Prostate gland (tissue), 2 donors: ENCODE data around the gene BCL11B. TPM values are rescaled to one million over a fixed set of nuclear protein-coding genes. Genes with fewer than 3 reads are reported as not detected.

ENCODE experiments used
- DNase-seq: peaks from one replicate; pipeline ENCODE4 v3.0.0-alpha.2; 2019; ENCODE audit warnings: low spot score
- H3K27ac ChIP-seq, 2 donors: fragments of 200-600 bp; sonication (generic); 2 replicates each; pipeline ENCODE4 v1.5.1; 2017 to 2019
- H3K27me3 ChIP-seq: fragments of 200-600 bp; sonication (generic); replicated peaks from 2 replicates; pipeline ENCODE4 v1.5.1; 2019; ENCODE audit not compliant: insufficient read depth
- H3K36me3 ChIP-seq, 2 donors: fragments of 200-600 bp; sonication (generic); 1 replicate in 1 of 2; 2 replicates in 1 of 2; pipeline versions ENCODE4 v1.5.1 to v1.8.1; 2017 to 2019
- H3K4me1 ChIP-seq: fragments of 200-600 bp; sonication (generic); replicated peaks from 2 replicates; pipeline ENCODE4 v1.5.1; 2019
- H3K4me3 ChIP-seq, 2 donors: fragments of 200-600 bp; sonication (generic); 2 replicates each; pipeline ENCODE4 v1.5.1; 2017 to 2019
- H3K9me3 ChIP-seq: fragments of 200-600 bp; sonication (generic); 2 replicates; pipeline ENCODE4 v1.5.1; 2017
- CTCF ChIP-seq, 4 experiments: fragments of 200-600 bp in 2 of 4; fragments of 450-650 bp in 2 of 4; sonication (generic) in 2 of 4; IDR thresholded peaks; 1 replicate in 3 of 4; 2 replicates in 1 of 4; pipeline ENCODE4 v1.5.1; 2016 to 2019; ENCODE audit warnings: antibody characterized with exemption in 4 of 4, mild to moderate bottlenecking in 2 of 4, moderate library complexity in 2 of 4
- POLR2A ChIP-seq: fragments of 450-650 bp; IDR thresholded peaks from one replicate; pipeline ENCODE4 v1.6.1; 2016; ENCODE audit warnings: antibody characterized with exemption, mild to moderate bottlenecking
- POLR2AphosphoS5 ChIP-seq: sonication (generic); formaldehyde crosslinking; IDR thresholded peaks from one replicate; pipeline ENCODE4 v1.6.1; 2017; ENCODE audit warnings: antibody characterized with exemption
- WGBS: methylation state at CpG from one replicate; pipeline ENCODE4 v1.1.5; 2018; 5-methylcytosine and 5-hydroxymethylcytosine counted together
- intact Hi-C: fragments of 100-400 bp; cut with DNase I; formaldehyde crosslinking; loops from one replicate; pipeline ENCODE4 v1.14.2; 2022
- total RNA-seq, 2 donors: library from RNA; depleted of rRNA; stranded (reverse); fragments of >200 nt; gene quantifications; one replicate each; pipeline ENCODE4 v1.1.0, GENCODE V29; 2016

Gene BCL11B
- 1 to 10 TPM; 2.8 to 5.4 TPM for total RNA-seq

DNA sequence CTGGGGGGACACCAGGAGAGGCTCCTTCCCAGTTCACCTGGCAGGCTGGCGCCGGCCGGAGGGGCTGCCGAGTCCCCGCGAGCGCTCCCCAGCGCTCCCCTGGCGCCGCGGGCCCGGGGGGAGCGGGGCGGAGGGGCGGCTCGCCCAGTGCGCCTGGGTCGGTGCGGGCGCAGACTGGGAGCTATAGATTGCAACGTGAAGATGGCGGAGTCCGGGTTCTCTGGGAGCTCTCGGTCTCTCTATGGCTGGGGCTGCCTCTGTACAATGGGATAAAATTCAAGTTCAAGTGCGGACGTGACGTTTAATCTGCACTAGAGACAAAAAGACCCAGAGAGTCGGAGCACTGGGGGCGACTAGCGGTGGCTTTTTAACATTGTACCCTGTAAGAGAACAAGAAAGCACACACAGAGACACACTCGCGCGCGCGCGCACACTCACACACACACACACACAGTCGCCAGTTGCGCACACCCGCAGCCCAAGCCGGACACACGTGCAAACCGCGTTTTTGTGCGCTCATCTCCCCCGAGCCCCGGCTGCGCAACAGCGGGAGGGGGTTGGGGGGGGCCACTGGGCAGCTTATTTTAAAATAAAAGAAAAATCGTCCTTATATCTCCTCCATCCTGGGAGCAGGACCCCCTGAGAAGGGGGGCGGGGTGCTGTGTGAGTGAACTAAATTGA lies at the start of gene BCL11B:
Gene BCL11B, minus strand, starts transcription at position 247 of the 681 bp plus-strand sequence. CDS start 979 bp downstream, outside the sequence.
- peak; percentile 49 for DNase-seq
- Histone ChIP-seq H3K4me1 (peaks cover 13% of the 10 kb centered on the region), H3K27me3 (peaks cover 22% of the 10 kb centered on the region), H3K36me3 (no peaks in the 10 kb centered on the region), H3K9me3 (no peaks in the 10 kb centered on the region), H3K4me3 (peak within 1 kb of the TSS; percentile 27 to 29), H3K27ac (peak within 1 kb of the TSS in 1 of 2 donors; percentile 71)
- intact Hi-C loops, result no loop called here
- WGBS, result under 1% methylated on average over 50 of the region's 50 CpGs
- peak in 3 of 4 experiments; percentile 21 to 51 (median 44) for TF ChIP-seq CTCF (IDR thresholded peaks at IDR 0.05)
- TF ChIP-seq POLR2AphosphoS5, result peak; percentile 41
- no peak for TF ChIP-seq POLR2A

GRCh38 chr14:99321236-99321925 lies 49.4 kb upstream of the BCL11B start:
- TF ChIP-seq POLR2A, result no peak
- no peak for TF ChIP-seq CTCF (IDR thresholded peaks at IDR 0.05)
- TF ChIP-seq POLR2AphosphoS5, result no peak
- H3K36me3 ChIP-seq, result no peaks in the 10 kb centered on the region
- WGBS, result 97% methylated on average over 16 of the region's 16 CpGs
- no peak for DNase-seq
- no peaks in the 10 kb centered on the region for H3K4me1 ChIP-seq
- H3K27ac ChIP-seq, result no peak overlapping the region
- peaks cover 2% of the 10 kb centered on the region for H3K27me3 ChIP-seq
- intact Hi-C loops, result no loop called here
- no peak overlapping the region for H3K4me3 ChIP-seq
- no peaks in the 10 kb centered on the region for H3K9me3 ChIP-seq

- no peak overlapping the region for H3K4me3 ChIP-seq
- no peaks in the 10 kb centered on the region for H3K36me3 ChIP-seq
- H3K9me3 ChIP-seq, result no peaks in the 10 kb centered on the region
- H3K27me3 ChIP-seq, result peaks cover 2% of the 10 kb centered on the region
- DNase-seq, result no peak
- intact Hi-C loops, result no loop called here
- TF ChIP-seq POLR2AphosphoS5, result no peak
- TF ChIP-seq POLR2A, result no peak
- TF ChIP-seq CTCF (IDR thresholded peaks at IDR 0.05), result no peak
- H3K27ac ChIP-seq, result no peak overlapping the region
- 82% methylated on average over 26 of the region's 27 CpGs for WGBS
- H3K4me1 ChIP-seq, result no peaks in the 10 kb centered on the region
These were observed 48.7 kb upstream of the BCL11B start for GRCh38 chr14:99320621-99321235.

DNA sequence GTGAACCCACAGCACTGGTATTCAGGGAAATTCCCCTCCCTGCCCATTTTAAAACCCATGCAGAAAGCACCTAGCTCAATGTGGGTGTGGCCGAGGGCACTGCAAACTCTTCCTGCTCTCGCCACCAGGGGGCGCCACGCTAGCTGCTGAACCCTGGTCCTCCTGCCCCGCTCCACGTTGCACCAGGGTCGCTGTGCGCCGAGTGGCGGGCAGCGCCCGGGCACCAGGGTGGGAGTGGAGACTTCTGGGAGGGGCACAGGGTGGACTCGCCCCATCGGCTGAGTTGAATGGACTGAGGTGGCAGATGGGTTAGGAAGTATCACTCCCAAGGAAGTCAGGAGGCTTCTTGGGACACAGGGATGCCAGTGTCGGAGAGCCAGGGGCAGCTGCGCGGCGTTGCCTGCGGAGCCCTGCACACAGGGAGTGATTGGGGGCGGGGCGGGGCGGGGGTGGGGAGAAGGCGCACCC lies 48.1 kb upstream of the BCL11B start:
- WGBS, result 24% methylated on average over 19 of the region's 23 CpGs
- TF ChIP-seq POLR2AphosphoS5, result no peak
- TF ChIP-seq CTCF (IDR thresholded peaks at IDR 0.05), result peak; percentile 41 to 62 (median 45)
- TF ChIP-seq POLR2A, result no peak
- Histone ChIP-seq H3K27me3 (peaks cover 2% of the 10 kb centered on the region), H3K4me3 (no peak overlapping the region), H3K36me3 (no peaks in the 10 kb centered on the region), H3K27ac (no peak overlapping the region), H3K9me3 (no peaks in the 10 kb centered on the region), H3K4me1 (no peaks in the 10 kb centered on the region)
- DNase-seq, result no peak
- intact Hi-C loops, result no loop called here
